Gastrocnemius medialis (tissue), 4 donors: ENCODE results near the gene MMUT.

Experiments used
- CTCF ChIP-seq, 5 experiments: fragments of 450-650 bp in 3 of 5; fragments of 200-600 bp in 2 of 5; sonication (generic) in 2 of 5; IDR thresholded peaks in 4 of 5; conservative IDR thresholded peaks in 1 of 5; 1 replicate in 4 of 5; 2 replicates in 1 of 5; pipeline ENCODE4 v1.5.1; 2016 to 2019; ENCODE audit warnings: antibody characterized with exemption in 5 of 5, mild to moderate bottlenecking in 3 of 5, moderate library complexity in 3 of 5
- POLR2A ChIP-seq, 2 donors: fragments of 450-650 bp; IDR thresholded peaks; one replicate each; pipeline ENCODE4 v1.6.1; 2017; ENCODE audit warnings: antibody characterized with exemption in 2 of 2, mild to moderate bottlenecking in 2 of 2, moderate library complexity in 2 of 2

DNA sequence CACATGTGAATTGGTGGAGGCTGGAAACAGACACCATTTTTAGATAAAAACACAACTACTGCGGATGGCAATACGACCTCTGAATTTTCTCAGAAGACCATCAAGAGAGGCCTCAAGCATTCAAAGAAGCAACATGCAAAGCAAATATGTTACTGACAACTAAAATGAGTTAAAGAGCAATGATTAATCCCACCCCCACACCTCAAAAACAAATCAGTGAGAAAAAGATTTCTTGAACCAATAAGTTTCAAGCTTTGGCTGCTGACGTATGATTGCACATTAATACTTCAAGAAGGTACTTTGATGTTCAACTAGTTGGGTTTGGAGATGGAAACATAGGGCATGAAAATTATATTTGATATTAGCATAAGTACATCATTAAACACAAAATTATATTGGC, 982 bp downstream of the MMUT start:
- TF ChIP-seq CTCF (IDR thresholded peaks at IDR 0.05 in 4 of 5, conservative IDR thresholded peaks at IDR 0.05 in 1 of 5) (no peak), POLR2A (IDR thresholded peaks at IDR 0.05) (no peak)
